Neural cell (in vitro differentiated cells): ENCODE measurements around the gene SPP1.

Experiments used
- EP300 ChIP-seq: fragments of 450-650 bp; conservative IDR thresholded peaks from 2 replicates; pipeline ENCODE4 v1.6.1; 2014; ENCODE audit warnings: antibody characterized with exemption, mild to moderate bottlenecking, moderate library complexity; ENCODE audit not compliant: poor library complexity, severe bottlenecking
- EZH2 ChIP-seq: fragments of 200-600, 300-800 bp; shearing (Covaris generic), sonication (generic); IDR thresholded peaks from 2 replicates; pipeline ENCODE4 v1.6.1; 2014; ENCODE audit warnings: antibody characterized with exemption, low read length, borderline replicate concordance, mild to moderate bottlenecking; ENCODE audit not compliant: insufficient read depth, poor library complexity, severe bottlenecking
- MXI1 ChIP-seq: fragments of 450-650 bp; conservative IDR thresholded peaks from 2 replicates; pipeline ENCODE4 v1.6.1; 2014; ENCODE audit warnings: antibody characterized with exemption, mild to moderate bottlenecking; ENCODE audit not compliant: poor library complexity, severe bottlenecking
- POLR2AphosphoS5 ChIP-seq: IDR thresholded peaks from 2 replicates; pipeline ENCODE4 v1.6.1; 2012
- RAD21 ChIP-seq: fragments of 450-650 bp; conservative IDR thresholded peaks from 2 replicates; pipeline ENCODE4 v1.6.1; 2014; ENCODE audit warnings: antibody characterized with exemption, mild to moderate bottlenecking, moderate library complexity
- TF ChIP-seq, protein P1 (sequence below): fragments of 450-650 bp; IDR thresholded peaks from 2 replicates; pipeline ENCODE4 v1.5.1; 2014; ENCODE audit warnings: antibody characterized with exemption, mild to moderate bottlenecking, moderate library complexity; ENCODE audit not compliant: poor library complexity, severe bottlenecking
- TF ChIP-seq, protein P2 (sequence below): IDR thresholded peaks from 2 replicates; pipeline ENCODE4 v1.6.1; 2012; ENCODE audit warnings: borderline replicate concordance

- TF ChIP-seq, protein P1, sequence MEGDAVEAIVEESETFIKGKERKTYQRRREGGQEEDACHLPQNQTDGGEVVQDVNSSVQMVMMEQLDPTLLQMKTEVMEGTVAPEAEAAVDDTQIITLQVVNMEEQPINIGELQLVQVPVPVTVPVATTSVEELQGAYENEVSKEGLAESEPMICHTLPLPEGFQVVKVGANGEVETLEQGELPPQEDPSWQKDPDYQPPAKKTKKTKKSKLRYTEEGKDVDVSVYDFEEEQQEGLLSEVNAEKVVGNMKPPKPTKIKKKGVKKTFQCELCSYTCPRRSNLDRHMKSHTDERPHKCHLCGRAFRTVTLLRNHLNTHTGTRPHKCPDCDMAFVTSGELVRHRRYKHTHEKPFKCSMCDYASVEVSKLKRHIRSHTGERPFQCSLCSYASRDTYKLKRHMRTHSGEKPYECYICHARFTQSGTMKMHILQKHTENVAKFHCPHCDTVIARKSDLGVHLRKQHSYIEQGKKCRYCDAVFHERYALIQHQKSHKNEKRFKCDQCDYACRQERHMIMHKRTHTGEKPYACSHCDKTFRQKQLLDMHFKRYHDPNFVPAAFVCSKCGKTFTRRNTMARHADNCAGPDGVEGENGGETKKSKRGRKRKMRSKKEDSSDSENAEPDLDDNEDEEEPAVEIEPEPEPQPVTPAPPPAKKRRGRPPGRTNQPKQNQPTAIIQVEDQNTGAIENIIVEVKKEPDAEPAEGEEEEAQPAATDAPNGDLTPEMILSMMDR: no peak
- TF ChIP-seq POLR2AphosphoS5 (no peak), EZH2 (no peak), EP300 (no peak), RAD21 (no peak), MXI1 (no peak)
- TF ChIP-seq, protein P2, sequence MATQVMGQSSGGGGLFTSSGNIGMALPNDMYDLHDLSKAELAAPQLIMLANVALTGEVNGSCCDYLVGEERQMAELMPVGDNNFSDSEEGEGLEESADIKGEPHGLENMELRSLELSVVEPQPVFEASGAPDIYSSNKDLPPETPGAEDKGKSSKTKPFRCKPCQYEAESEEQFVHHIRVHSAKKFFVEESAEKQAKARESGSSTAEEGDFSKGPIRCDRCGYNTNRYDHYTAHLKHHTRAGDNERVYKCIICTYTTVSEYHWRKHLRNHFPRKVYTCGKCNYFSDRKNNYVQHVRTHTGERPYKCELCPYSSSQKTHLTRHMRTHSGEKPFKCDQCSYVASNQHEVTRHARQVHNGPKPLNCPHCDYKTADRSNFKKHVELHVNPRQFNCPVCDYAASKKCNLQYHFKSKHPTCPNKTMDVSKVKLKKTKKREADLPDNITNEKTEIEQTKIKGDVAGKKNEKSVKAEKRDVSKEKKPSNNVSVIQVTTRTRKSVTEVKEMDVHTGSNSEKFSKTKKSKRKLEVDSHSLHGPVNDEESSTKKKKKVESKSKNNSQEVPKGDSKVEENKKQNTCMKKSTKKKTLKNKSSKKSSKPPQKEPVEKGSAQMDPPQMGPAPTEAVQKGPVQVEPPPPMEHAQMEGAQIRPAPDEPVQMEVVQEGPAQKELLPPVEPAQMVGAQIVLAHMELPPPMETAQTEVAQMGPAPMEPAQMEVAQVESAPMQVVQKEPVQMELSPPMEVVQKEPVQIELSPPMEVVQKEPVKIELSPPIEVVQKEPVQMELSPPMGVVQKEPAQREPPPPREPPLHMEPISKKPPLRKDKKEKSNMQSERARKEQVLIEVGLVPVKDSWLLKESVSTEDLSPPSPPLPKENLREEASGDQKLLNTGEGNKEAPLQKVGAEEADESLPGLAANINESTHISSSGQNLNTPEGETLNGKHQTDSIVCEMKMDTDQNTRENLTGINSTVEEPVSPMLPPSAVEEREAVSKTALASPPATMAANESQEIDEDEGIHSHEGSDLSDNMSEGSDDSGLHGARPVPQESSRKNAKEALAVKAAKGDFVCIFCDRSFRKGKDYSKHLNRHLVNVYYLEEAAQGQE: no peak
Observed at GRCh38 chr4:87934973-87935372, 40.5 kb upstream of the SPP1 start.
